Measurements from ENCODE around the gene NEK4.
"Not testable (repeated sequence)": the region's sequence is repeated elsewhere in the genome, so short reads cannot be mapped to it uniquely, and the experiment has no call there.

Gene NEK4

GRCh38 chr3:52777959-52778805 is 7.4 kb upstream of the NEK4 start:
- peak in 3 of 4 experiments; percentile 23 to 36 (median 32) for DNase-seq

GRCh38 chr3:52777127-52777958 is 6.6 kb upstream of the NEK4 start, which contains the start of gene ITIH1:
ITIH1 (plus strand) TSS chr3:52777599; CDS start chr3:52777616, 17 bp downstream.
- DNase-seq: no peak

- DNase-seq: not testable (repeated sequence)
These were observed 5.7 kb upstream of the NEK4 start for GRCh38 chr3:52776486-52776885.

GRCh38 chr3:52775877-52776276 is 5.1 kb upstream of the NEK4 start:
- DNase-seq: no peak

- peak; percentile 52 to 77 (median 61) for DNase-seq
These were observed 4.4 kb upstream of the NEK4 start for GRCh38 chr3:52774901-52775864.

GRCh38 chr3:52774066-52774713 is 3.5 kb upstream of the NEK4 start:
- no peak for DNase-seq

- no peak for DNase-seq
These were observed 2.8 kb upstream of the NEK4 start for GRCh38 chr3:52773361-52774065.

GRCh38 chr3:52771702-52772101 is 962 bp upstream of the NEK4 start:
- DNase-seq: no peak

- no peak for DNase-seq
These were observed 568 bp upstream of the NEK4 start for GRCh38 chr3:52771334-52771681.

GRCh38 chr3:52769786-52770455 is 819 bp downstream of the NEK4 start:
- peak in 1 of 4 experiments; percentile 18 for DNase-seq

GRCh38 chr3:52763466-52763865 is 7.3 kb downstream of the NEK4 start:
- DNase-seq: peak in 3 of 4 experiments; percentile 35 to 77 (median 72)

GRCh38 chr3:52756141-52756540 is 14.6 kb downstream of the NEK4 start:
- DNase-seq: no peak

- no peak for DNase-seq
These were observed 16.4 kb downstream of the NEK4 start for GRCh38 chr3:52754373-52754772.

- peak in 3 of 4 experiments; percentile 7 to 81 (median 76) for DNase-seq
These were observed 18.6 kb downstream of the NEK4 start for GRCh38 chr3:52752045-52752660.

- no peak for DNase-seq
These were observed 27.0 kb downstream of the NEK4 start for GRCh38 chr3:52743721-52744120.

- DNase-seq: no peak
These were observed 27.6 kb downstream of the NEK4 start for GRCh38 chr3:52743152-52743551.

- DNase-seq: peak; percentile 47 to 66 (median 51)
These were observed 28.2 kb downstream of the NEK4 start for GRCh38 chr3:52742418-52743041.

GRCh38 chr3:52739730-52740129 is 31.0 kb downstream of the NEK4 start:
- DNase-seq: no peak

- DNase-seq: no peak
These were observed 37.4 kb downstream of the NEK4 start for GRCh38 chr3:52733256-52733891.
